ENCODE measurements around the gene SH2D4B.

SH2D4B gene

GRCh38 chr10:80537736-80538480, at the start of gene SH2D4B:
Gene SH2D4B, plus strand, starts transcription at chr10:80537902. Its CDS starts 430 bp downstream, at chr10:80538332.
- DNase-seq (ENCODE audit: low spot score) = no peak

GRCh38 chr10:80488539-80489066, 49.1 kb upstream of the SH2D4B start:
- DNase-seq (ENCODE audit: low spot score) = no peak

- no peak for DNase-seq (ENCODE audit: low spot score)
Measured at GRCh38 chr10:80489371-80490112, 48.2 kb upstream of the SH2D4B start.

GRCh38 chr10:80491251-80492102, 46.2 kb upstream of the SH2D4B start:
- DNase-seq (ENCODE audit: low spot score) = no peak

- DNase-seq (ENCODE audit: low spot score) = no peak
Measured at GRCh38 chr10:80492848-80493521, 44.7 kb upstream of the SH2D4B start.

- DNase-seq (ENCODE audit: low spot score) = no peak
Measured at GRCh38 chr10:80493522-80494051, 44.1 kb upstream of the SH2D4B start.

GRCh38 chr10:80496555-80497172, 41.0 kb upstream of the SH2D4B start:
- DNase-seq (ENCODE audit: low spot score) = no peak

- no peak for DNase-seq (ENCODE audit: low spot score)
Measured at GRCh38 chr10:80497187-80498077, 40.3 kb upstream of the SH2D4B start.

GRCh38 chr10:80498078-80498832, 39.4 kb upstream of the SH2D4B start:
- no peak for DNase-seq (ENCODE audit: low spot score)

GRCh38 chr10:80498833-80499741, 38.6 kb upstream of the SH2D4B start:
- DNase-seq (ENCODE audit: low spot score) = peak; percentile 47

GRCh38 chr10:80500572-80501380, 36.9 kb upstream of the SH2D4B start:
- DNase-seq (ENCODE audit: low spot score) = no peak

- DNase-seq (ENCODE audit: low spot score) = no peak
Measured at GRCh38 chr10:80501381-80501912, 36.3 kb upstream of the SH2D4B start.

GRCh38 chr10:80501913-80502521, 35.7 kb upstream of the SH2D4B start:
- DNase-seq (ENCODE audit: low spot score) = no peak

GRCh38 chr10:80502621-80503583, 34.8 kb upstream of the SH2D4B start:
- DNase-seq (ENCODE audit: low spot score) = no peak

- no peak for DNase-seq (ENCODE audit: low spot score)
Measured at GRCh38 chr10:80503584-80504157, 34.0 kb upstream of the SH2D4B start.

All from HuH-7.5 (cell line).